ENCODE data around the gene RALGAPA1. TPM values are rescaled to one million over a fixed set of nuclear protein-coding genes. Genes with fewer than 3 reads are reported as not detected.

Gene RALGAPA1
- total and polyA plus RNA-seq, 2 of the 13 experiments (the other 11 are each of a cell fraction or from before 2014, with no cell fraction given), result 65.0 to 89.2 TPM

GRCh38 chr14:35534208-35534872, 274.8 kb downstream of the RALGAPA1 start (continued):
- peak; percentile 1; the same call in 1 of the 2 replicates for TF ChIP-seq PAXIP1 (CRISPR knock-in tag; conservative IDR thresholded peaks at IDR 0.05)
- no peak for TF ChIP-seq ZNF331 (CRISPR knock-in tag; IDR thresholded peaks at IDR 0.05)
- no peak for TF ChIP-seq SP140L (CRISPR knock-in tag; IDR thresholded peaks at IDR 0.05; ENCODE audit: borderline replicate concordance)
- TF ChIP-seq ZSCAN12 (CRISPR knock-in tag; IDR thresholded peaks at IDR 0.05), result peak; percentile 45; the same call in 1 of the 2 replicates
- TF ChIP-seq HDAC1 (CRISPR knock-in tag; IDR thresholded peaks at IDR 0.05), result no peak
- no peak for TF ChIP-seq ZBTB39 (CRISPR knock-in tag; IDR thresholded peaks at IDR 0.05)
- TF ChIP-seq SMAD3 (CRISPR knock-in tag; IDR thresholded peaks at IDR 0.05), result no peak
- no peak for TF ChIP-seq ZBTB25 (CRISPR knock-in tag; IDR thresholded peaks at IDR 0.05)
- 0 out of 2 replicates have a peak, but pooled peaks have one; percentile 2 for TF ChIP-seq ZNF704 (CRISPR knock-in tag; IDR thresholded peaks at IDR 0.05; ENCODE audit: borderline replicate concordance)
- TF ChIP-seq ZNF850 (CRISPR knock-in tag; conservative IDR thresholded peaks at IDR 0.05), result 0 out of 2 replicates have a peak, but pooled peaks have one; percentile 8
- TF ChIP-seq PATZ1 (CRISPR knock-in tag; IDR thresholded peaks at IDR 0.05), result no peak
- TF ChIP-seq KDM2A (CRISPR knock-in tag; IDR thresholded peaks at IDR 0.05; ENCODE audit: borderline replicate concordance, low read depth), result no peak; the same call in 1 of the 2 replicates
- TF ChIP-seq THAP7 (CRISPR knock-in tag; IDR thresholded peaks at IDR 0.05), result no peak
- no peak for TF ChIP-seq ZFP41 (CRISPR knock-in tag; IDR thresholded peaks at IDR 0.05; ENCODE audit: borderline replicate concordance)
- TF ChIP-seq RELA (CRISPR knock-in tag; IDR thresholded peaks at IDR 0.05), result no peak
- TF ChIP-seq NBN (conservative IDR thresholded peaks at IDR 0.05), result no peak
- peak; percentile 67; the same call in 1 of the 2 replicates for TF ChIP-seq PAWR (CRISPR knock-in tag; IDR thresholded peaks at IDR 0.05; ENCODE audit: borderline replicate concordance)
- TF ChIP-seq FLYWCH1 (CRISPR knock-in tag; IDR thresholded peaks at IDR 0.05), result no peak
